Skeletal muscle tissue (tissue), 4 donors: Measurements from ENCODE around the gene PCSK1N. TPM values are rescaled to one million over a fixed set of nuclear protein-coding genes. Genes with fewer than 3 reads are reported as not detected.
"Not testable (repeated sequence)": the region's sequence is repeated elsewhere in the genome, so short reads cannot be mapped to it uniquely, and the experiment has no call there.

ENCODE experiments used
- H3K27ac ChIP-seq: one replicate; pipeline ENCODE4 v1.7.0; 2013; ENCODE audit warnings: mild to moderate bottlenecking, low read depth, low read length, inconsistent platforms
- H3K27me3 ChIP-seq, 3 donors: one replicate each; pipeline ENCODE4 v1.7.0; 2013; ENCODE audit warnings: low read length in 3 of 3; ENCODE audit not compliant: control insufficient read depth in 3 of 3, insufficient read depth in 3 of 3
- H3K36me3 ChIP-seq, 3 donors: one replicate each; pipeline ENCODE4 v1.7.0; 2013; ENCODE audit warnings: low read length in 3 of 3; ENCODE audit not compliant: control insufficient read depth in 3 of 3, insufficient read depth in 3 of 3
- H3K4me1 ChIP-seq, 3 donors: one replicate each; pipeline ENCODE4 v1.7.0; 2013; ENCODE audit warnings: low read length in 3 of 3, mild to moderate bottlenecking in 3 of 3; ENCODE audit not compliant: control insufficient read depth in 3 of 3, insufficient read depth in 3 of 3
- H3K4me3 ChIP-seq, 3 donors: one replicate each; pipeline ENCODE4 v1.7.0; 2013; ENCODE audit warnings: low read length in 3 of 3
- H3K9ac ChIP-seq, 3 donors: one replicate each; pipeline ENCODE4 v1.7.0; 2013; ENCODE audit warnings: low read length in 3 of 3, mild to moderate bottlenecking in 3 of 3, moderate library complexity in 2 of 3, low read depth in 1 of 3
- H3K9me3 ChIP-seq, 3 donors: one replicate each; pipeline ENCODE4 v1.7.0; 2013; ENCODE audit warnings: low read length in 3 of 3; ENCODE audit not compliant: control insufficient read depth in 3 of 3
- total RNA-seq: library from RNA; depleted of rRNA; stranded (reverse); fragments of >200 nt; gene quantifications from one replicate; pipeline ENCODE4 v1.2.3, GENCODE V29; 2014
- donor health status: Osteomylitis.

PCSK1N gene
- total RNA-seq, 1 donor from 2014 or later = not detected

DNA sequence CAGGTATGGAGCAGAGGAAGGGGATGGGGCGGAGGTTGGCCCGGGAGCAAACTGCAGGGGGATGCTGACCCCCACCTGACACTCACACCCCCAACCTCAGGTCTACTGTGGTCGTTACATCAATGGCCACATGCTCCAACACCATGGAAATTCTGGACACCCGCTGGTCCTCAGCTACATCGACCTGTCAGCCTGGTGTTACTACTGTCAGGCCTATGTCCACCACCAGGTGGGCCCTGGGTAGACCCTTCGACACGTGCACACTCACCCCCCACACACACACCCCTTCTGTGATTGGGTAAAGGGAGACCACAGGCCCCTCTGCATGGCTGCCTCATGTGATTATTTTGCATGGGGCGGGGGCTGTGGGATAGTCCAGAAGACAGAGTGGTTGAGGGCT is 11.3 kb downstream of the PCSK1N start:
- H3K4me3 ChIP-seq = no peak overlapping the region
- H3K27me3 ChIP-seq = peaks cover 0 to 5% (median 0%) of the 10 kb centered on the region in 3 donors
- H3K4me1 ChIP-seq = no peaks in the 10 kb centered on the region
- no peak overlapping the region for H3K27ac ChIP-seq
- no peaks in the 10 kb centered on the region for H3K9me3 ChIP-seq
- H3K9ac ChIP-seq = no peak overlapping the region
- peaks cover 27 to 30% (median 28%) of the 10 kb centered on the region in 3 donors for H3K36me3 ChIP-seq

DNA sequence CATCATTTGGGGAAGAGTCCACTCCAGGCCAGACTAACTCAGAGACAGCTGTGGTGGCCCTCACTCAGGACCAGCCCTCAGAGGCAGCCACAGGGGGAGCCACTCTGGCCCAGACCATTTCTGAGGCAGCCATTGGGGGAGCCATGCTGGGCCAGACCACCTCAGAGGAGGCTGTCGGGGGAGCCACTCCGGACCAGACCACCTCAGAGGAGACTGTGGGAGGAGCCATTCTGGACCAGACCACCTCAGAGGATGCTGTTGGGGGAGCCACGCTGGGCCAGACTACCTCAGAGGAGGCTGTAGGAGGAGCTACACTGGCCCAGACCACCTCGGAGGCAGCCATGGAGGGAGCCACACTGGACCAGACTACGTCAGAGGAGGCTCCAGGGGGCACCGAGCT is 12.4 kb downstream of the PCSK1N start:
- H3K9ac ChIP-seq = no peak overlapping the region
- peaks cover 35 to 36% (median 35%) of the 10 kb centered on the region in 3 donors for H3K36me3 ChIP-seq
- no peak overlapping the region for H3K4me3 ChIP-seq

DNA sequence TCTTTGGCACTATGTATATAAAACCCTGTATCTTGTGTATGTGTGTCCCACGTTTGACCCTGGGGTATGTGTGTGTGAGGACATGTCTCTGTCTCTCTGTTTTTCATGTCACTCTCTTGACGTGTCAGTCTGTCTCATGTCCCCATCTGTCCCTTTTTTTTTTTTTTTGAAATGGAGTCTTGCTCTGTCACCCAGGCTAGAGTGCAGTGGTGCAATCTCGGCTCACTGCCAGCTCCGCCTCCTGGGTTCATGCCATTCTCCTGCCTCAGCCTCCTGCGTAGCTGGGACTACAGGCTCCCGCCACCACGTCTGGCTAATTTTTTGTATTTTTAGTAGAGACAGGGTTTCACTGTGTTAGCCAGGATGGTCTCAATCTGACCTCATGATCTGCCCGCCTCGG is 16.0 kb downstream of the PCSK1N start:
- H3K27me3 ChIP-seq, H3K4me1 ChIP-seq, H3K4me3 ChIP-seq, H3K27ac ChIP-seq, H3K9me3 ChIP-seq, H3K9ac ChIP-seq: not testable (repeated sequence)
- peaks cover 44 to 50% (median 45%) of the 10 kb centered on the region in 3 donors for H3K36me3 ChIP-seq

More for the DNA sequence above, 12.4 kb downstream of the PCSK1N start:
- Histone ChIP-seq H3K27me3 (no peaks in the 10 kb centered on the region), H3K4me1 (no peaks in the 10 kb centered on the region), H3K27ac (no peak overlapping the region), H3K9me3 (no peaks in the 10 kb centered on the region)

DNA sequence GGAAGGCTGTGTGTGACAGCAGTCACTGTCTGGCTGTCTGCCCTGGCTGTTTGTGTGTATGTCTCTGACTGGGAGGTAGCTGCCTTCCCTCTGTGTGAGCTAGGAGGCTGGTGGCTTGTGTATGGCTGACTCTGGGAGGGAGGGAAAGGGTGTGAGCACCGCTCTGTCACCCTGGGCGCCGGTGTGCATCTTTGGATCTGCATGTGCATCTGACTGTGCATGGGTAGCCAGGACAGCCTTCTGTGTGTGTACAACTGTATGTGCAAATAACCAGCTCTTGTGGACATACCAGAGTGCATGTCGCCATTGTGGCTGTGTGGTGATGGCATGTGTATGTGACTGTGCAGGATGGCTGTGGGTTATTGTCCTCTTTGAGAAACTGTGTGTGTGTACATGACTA is 16.5 kb downstream of the PCSK1N start:
- Histone ChIP-seq H3K27ac (no peak overlapping the region), H3K27me3 (no peaks in the 10 kb centered on the region), H3K4me1 (no peaks in the 10 kb centered on the region), H3K9me3 (no peaks in the 10 kb centered on the region), H3K36me3 (peaks cover 41 to 47% (median 42%) of the 10 kb centered on the region in 3 donors), H3K9ac (no peak overlapping the region), H3K4me3 (no peak overlapping the region)

DNA sequence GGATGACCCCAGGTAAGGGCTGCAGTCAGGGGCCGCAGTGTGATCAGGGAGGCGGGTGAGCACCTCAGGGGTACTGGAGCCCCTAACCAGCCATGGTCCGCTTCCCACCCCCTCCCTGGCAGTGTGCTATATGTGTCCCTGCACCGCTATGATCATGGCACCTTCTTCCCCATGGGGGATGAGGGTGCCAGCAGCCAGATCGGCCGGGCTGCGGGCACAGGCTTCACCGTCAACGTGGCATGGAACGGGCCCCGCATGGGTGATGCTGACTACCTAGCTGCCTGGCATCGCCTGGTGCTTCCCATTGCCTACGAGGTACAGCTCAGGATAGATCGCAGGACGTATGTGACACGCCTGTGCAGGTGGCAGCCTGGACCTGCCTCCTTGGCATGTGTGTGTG is 17.3 kb downstream of the PCSK1N start:
- peaks cover 38 to 39% (median 39%) of the 10 kb centered on the region in 3 donors for H3K36me3 ChIP-seq
- H3K9ac ChIP-seq = no peak overlapping the region
- H3K27ac ChIP-seq = no peak overlapping the region
- H3K4me3 ChIP-seq = no peak overlapping the region
- no peaks in the 10 kb centered on the region for H3K9me3 ChIP-seq
- no peaks in the 10 kb centered on the region for H3K4me1 ChIP-seq
- no peaks in the 10 kb centered on the region for H3K27me3 ChIP-seq

DNA sequence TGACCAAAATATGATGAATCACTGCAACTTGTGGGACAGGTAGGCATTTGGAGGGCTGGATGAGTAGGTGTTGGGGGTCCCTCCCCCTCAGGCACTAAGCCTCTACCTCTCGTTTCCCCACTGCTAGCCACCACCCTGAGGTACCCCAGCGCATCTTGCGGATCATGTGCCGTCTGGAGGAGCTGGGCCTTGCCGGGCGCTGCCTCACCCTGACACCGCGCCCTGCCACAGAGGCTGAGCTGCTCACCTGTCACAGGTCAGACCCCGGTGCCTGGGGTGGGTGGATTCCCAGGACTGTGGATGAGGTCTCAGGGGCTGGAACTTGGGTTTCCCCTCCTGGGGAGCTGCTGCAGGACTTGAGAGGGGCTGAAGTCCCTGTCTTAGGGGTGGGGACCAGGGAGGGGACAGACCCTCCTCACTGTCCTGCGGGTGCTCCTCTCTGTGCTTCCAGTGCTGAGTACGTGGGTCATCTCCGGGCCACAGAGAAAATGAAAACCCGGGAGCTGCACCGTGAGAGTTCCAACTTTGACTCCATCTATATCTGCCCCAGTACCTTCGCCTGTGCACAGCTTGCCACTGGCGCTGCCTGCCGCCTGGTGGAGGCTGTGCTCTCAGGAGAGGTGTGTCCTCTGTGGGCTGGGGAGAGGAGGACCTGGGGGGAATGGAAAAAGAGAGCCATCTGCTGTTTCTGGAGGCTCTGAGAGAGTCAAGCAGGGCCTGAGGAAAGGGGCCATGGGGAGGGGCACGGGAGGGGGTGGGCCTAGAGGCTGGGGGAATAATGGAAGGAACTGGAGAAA is 19.2 kb downstream of the PCSK1N start:
- Histone ChIP-seq H3K4me3 (no peak overlapping the region), H3K9ac (no peak overlapping the region), H3K27me3 (no peaks in the 10 kb centered on the region), H3K36me3 (peaks cover 28 to 35% (median 32%) of the 10 kb centered on the region in 3 donors), H3K4me1 (no peaks in the 10 kb centered on the region), H3K9me3 (no peaks in the 10 kb centered on the region), H3K27ac (no peak overlapping the region)

DNA sequence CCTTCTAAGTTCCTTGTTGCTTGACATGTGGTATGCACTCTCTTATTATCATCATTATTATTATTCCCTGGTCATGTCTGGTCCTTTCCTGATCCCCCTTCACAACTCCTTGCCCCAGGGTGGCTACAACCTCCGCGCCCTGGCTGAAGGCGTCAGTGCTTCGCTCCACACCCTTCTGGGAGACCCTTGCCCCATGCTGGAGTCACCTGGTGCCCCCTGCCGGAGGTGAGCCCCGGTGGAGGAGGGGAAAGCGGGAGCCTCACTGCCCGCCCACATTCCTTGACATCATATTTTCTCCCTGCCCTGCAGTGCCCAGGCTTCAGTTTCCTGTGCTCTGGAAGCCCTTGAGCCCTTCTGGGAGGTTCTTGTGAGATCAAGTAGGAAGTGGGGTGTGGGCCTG is 20.1 kb downstream of the PCSK1N start:
- H3K27me3 ChIP-seq = no peaks in the 10 kb centered on the region
- H3K9ac ChIP-seq = no peak overlapping the region
- no peaks in the 10 kb centered on the region for H3K4me1 ChIP-seq
- no peak overlapping the region for H3K27ac ChIP-seq
- H3K36me3 ChIP-seq = peaks cover 28 to 32% (median 31%) of the 10 kb centered on the region in 3 donors
- H3K9me3 ChIP-seq = no peaks in the 10 kb centered on the region
- no peak overlapping the region for H3K4me3 ChIP-seq

DNA sequence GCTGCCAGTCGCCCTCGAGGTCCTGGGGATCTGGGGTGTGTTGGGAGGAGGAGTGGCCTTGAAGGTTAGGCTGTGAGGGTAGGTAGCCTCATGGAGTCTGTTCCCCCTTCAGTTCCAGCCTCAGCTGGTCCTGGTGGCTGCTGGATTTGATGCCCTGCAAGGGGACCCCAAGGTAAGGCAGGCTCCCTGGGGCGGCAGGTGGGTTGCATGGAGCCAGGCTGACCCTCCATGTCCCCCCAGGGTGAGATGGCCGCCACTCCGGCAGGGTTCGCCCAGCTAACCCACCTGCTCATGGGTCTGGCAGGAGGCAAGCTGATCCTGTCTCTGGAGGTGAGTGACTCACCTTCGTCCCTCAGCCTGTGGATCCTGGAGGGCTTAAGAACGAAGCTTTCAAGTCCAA is 20.7 kb downstream of the PCSK1N start:
- H3K4me3 ChIP-seq = no peak overlapping the region
- no peak overlapping the region for H3K9ac ChIP-seq
- no peaks in the 10 kb centered on the region for H3K4me1 ChIP-seq
- peaks cover 25 to 32% (median 28%) of the 10 kb centered on the region in 3 donors for H3K36me3 ChIP-seq
- H3K27ac ChIP-seq = no peak overlapping the region
- H3K27me3 ChIP-seq = no peaks in the 10 kb centered on the region
- no peaks in the 10 kb centered on the region for H3K9me3 ChIP-seq

DNA sequence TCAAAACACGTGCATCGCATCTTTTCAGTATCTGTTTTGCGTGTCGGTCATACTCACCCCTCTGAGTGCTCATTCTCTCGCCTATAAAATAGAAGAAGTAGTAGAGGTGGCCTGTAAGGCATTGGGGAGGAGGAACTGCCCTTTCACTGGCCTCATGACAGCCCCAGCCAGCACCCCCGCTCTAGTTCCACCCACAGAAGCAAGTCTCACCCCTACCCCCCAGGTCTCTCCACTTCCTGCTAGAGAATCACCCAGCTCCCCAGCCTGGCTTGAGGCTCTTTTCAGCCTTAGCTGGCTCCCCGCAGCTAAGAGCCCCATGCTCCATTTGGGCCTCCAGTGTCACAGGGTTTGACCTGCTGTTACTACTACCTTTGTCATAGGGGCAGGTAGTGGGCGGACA is 21.8 kb downstream of the PCSK1N start:
- H3K4me3 ChIP-seq = no peak overlapping the region
- no peak overlapping the region for H3K27ac ChIP-seq
- H3K36me3 ChIP-seq = peaks cover 22 to 28% (median 24%) of the 10 kb centered on the region in 3 donors

DNA sequence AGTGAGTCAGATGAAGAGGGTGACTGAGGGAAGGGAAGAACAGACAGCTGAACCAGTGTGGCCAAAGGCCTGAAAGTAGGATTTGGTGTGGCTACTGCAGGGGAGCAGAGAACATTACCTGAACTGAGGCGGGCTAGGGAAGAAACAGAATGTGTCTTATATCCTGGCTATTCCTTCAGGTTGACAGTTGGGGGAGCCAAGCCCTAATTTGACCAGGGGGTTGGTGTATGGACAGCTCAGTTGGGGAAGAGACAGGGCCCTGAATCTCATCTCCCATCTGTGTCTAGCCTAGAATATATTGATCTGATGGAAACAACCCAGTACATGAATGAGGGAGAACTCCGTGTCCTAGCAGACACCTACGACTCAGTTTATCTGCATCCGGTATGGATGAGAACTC is 29.3 kb downstream of the PCSK1N start:
- no peak overlapping the region for H3K27ac ChIP-seq
- no peak overlapping the region for H3K4me3 ChIP-seq
- no peaks in the 10 kb centered on the region for H3K9me3 ChIP-seq
- H3K9ac ChIP-seq = no peak overlapping the region
- H3K4me1 ChIP-seq = peaks cover 6 to 9% (median 6%) of the 10 kb centered on the region in 3 donors
- peaks cover 7 to 19% (median 8%) of the 10 kb centered on the region in 3 donors for H3K36me3 ChIP-seq
- no peaks in the 10 kb centered on the region for H3K27me3 ChIP-seq

More for the DNA sequence above, 21.8 kb downstream of the PCSK1N start:
- Histone ChIP-seq H3K9me3 (no peaks in the 10 kb centered on the region), H3K27me3 (no peaks in the 10 kb centered on the region), H3K9ac (no peak overlapping the region), H3K4me1 (no peaks in the 10 kb centered on the region)
